ENCODE data around the gene CLEC4E.
"Not testable (repeated sequence)": the region's sequence is repeated elsewhere in the genome, so short reads cannot be mapped to it uniquely, and the experiment has no call there.

DNA sequence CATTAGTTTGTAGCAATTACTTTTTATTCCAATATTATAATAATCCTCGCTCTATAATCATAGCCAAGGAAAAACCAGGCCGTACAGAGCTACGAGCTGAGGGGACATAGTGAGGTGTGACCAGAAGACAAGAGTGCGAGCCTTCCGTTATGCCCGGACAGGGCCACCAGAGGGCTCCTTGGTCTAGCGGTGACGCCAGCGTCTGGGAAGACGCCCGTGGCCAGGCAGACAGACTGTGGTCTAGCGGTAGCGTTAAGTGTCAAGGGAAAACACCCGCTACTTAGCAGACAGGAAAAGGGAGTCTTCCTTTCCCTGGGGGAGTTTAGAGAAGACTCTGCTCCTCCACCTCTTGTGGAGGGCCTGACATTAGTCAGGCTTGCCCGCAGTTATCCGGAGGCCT is 2.9 kb downstream of the CLEC4E start:
- TF ChIP-seq, protein P1, sequence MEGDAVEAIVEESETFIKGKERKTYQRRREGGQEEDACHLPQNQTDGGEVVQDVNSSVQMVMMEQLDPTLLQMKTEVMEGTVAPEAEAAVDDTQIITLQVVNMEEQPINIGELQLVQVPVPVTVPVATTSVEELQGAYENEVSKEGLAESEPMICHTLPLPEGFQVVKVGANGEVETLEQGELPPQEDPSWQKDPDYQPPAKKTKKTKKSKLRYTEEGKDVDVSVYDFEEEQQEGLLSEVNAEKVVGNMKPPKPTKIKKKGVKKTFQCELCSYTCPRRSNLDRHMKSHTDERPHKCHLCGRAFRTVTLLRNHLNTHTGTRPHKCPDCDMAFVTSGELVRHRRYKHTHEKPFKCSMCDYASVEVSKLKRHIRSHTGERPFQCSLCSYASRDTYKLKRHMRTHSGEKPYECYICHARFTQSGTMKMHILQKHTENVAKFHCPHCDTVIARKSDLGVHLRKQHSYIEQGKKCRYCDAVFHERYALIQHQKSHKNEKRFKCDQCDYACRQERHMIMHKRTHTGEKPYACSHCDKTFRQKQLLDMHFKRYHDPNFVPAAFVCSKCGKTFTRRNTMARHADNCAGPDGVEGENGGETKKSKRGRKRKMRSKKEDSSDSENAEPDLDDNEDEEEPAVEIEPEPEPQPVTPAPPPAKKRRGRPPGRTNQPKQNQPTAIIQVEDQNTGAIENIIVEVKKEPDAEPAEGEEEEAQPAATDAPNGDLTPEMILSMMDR (IDR thresholded peaks at IDR 0.05), result not testable (repeated sequence)
- TF ChIP-seq POLR2A (IDR thresholded peaks at IDR 0.05), result not testable (repeated sequence)
